Astrocyte of the cerebellum (primary cell): ENCODE data around the gene MCL1.

Source experiments
- DNase-seq: peaks from one replicate; pipeline ENCODE4 v3.0.0-alpha.2; 2011; ENCODE audit warnings: low read depth
- H3K4me3 ChIP-seq: 2 replicates; pipeline ENCODE4 v1.5.1; 2011; ENCODE audit warnings: mild to moderate bottlenecking, low read depth, low read length, moderate library complexity
- CTCF ChIP-seq: IDR thresholded peaks from 2 replicates; pipeline ENCODE4 v1.5.1; 2012; ENCODE audit warnings: low read length, low read depth, moderate library complexity, mild to moderate bottlenecking; ENCODE audit errors: missing control alignments
- in situ Hi-C: cut with HindIII; loops from 2 replicates; pipeline ENCODE4 v1.10.0; 2017; ENCODE audit warnings: low sequenced_read_pairs

The MCL1 gene

GRCh38 chr1:150535511-150536287 is 43.7 kb downstream of the MCL1 start:
- in situ Hi-C loops = no loop called here
- no peak overlapping the region for H3K4me3 ChIP-seq
- DNase-seq = no peak
- TF ChIP-seq CTCF = no peak

DNA sequence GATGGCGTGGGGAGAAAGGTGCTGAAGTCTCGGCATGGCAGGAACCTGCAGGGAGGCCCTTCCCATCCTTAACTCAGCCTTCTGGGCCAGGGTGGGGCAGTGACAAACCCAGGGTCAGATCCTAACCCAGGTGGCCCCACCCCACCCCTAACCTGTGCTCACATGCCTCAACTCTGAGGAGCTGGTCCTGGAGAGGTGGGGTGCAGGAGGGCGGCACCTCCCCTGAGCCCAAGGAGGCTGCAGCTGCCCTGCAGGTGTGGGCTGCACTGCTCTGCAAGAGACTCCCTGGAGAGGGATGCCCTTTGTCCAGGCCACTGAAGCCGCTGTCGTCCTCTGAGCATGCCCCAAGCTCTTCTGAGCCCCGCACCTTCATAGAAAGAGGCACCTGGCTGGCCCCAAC is 45.4 kb downstream of the MCL1 start:
- TF ChIP-seq CTCF = no peak
- DNase-seq = no peak
- in situ Hi-C loops = no loop called here
- no peak overlapping the region for H3K4me3 ChIP-seq

DNA sequence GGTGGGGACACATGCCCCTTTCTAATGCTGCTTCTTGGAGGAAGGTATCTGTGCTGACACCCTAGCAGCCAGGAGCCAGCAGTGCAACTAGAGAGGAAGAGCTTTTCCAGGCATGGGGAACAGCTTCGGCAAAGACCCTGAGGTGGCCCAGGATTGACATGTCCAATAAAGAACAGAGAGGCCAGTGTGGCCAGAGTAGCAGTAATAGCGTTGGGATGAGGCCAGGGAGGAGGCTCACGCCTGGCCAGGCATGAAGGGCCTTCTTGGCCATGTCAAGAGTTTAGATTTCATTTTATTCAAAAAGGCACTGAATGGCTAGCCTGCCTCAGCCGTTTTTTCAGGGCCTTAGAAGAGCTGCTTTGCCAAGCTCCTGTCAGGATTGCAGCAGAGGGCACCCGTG is 46.5 kb downstream of the MCL1 start:
- in situ Hi-C loops = no loop called here
- TF ChIP-seq CTCF = no peak
- H3K4me3 ChIP-seq = no peak overlapping the region
- DNase-seq = no peak

DNA sequence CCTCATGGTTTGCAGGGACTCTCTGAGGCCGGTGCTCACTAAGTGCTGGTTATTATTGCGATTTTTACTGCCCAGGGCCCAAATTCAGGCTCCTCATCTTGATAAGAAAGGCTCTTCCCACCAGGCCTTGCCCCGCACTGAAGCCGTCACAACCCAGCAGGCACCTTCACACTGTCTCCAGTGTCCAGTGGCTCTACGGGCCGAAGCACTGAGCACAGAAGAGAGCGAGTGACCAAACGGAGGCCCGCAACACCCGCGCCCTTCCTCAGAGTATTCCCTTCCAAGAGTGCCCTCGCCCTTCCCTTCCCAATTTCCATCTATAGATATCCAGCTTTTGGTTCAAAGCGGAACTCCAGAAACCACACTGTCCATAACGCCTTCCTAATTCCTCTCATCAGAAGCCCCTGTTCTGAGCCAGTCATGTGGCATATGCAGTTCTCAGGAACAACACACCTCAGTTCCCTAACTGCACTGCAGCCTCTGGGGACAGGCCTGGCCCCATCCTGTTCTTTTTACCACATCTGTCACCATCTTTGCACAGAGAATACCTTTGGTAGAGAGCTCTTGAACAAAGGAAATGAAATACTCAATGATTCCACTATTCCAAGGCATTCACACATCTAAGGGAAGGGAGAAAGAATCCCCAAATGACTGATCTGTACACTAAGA is 48.8 kb downstream of the MCL1 start:
- DNase-seq = no peak
- H3K4me3 ChIP-seq = no peak overlapping the region
- no peak for TF ChIP-seq CTCF
- in situ Hi-C loops = no loop called here

- in situ Hi-C loops = no loop called here
- peak; percentile 68 for DNase-seq
- TF ChIP-seq CTCF = no peak
Measured at GRCh38 chr1:150529017-150529416, 50.4 kb downstream of the MCL1 start.

DNA sequence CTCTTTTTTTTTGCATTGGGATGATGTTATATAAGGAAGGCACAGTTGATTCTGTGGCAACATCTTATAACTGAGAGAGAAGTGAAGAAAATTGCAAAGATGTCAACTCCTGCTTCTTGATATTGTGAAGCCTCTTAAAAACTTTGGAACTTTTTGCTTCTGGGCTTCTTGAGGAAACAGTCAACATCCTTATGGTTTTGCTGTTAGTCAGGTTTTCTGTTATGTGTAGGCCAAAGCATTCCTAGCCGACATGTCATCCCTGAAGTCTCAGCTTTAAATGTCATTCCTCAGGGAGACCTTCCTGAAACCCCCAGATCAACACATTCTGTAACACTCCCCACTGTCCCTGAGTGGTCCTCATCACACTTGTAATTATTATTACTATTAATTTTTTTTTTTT is 51.2 kb downstream of the MCL1 start:
- no peak overlapping the region for H3K4me3 ChIP-seq
- in situ Hi-C loops = no loop called here
- TF ChIP-seq CTCF = no peak
- no peak for DNase-seq

More at GRCh38 chr1:150529017-150529416, 50.4 kb downstream of the MCL1 start:
- H3K4me3 ChIP-seq = no peak overlapping the region
